Activated CD4-positive, alpha-beta T cell treated with anti-CD3 and anti-CD28 coated beads for 48 hours (primary cell): ENCODE results near the gene SF3B2.
"Not testable (repeated sequence)": the region's sequence is repeated elsewhere in the genome, so short reads cannot be mapped to it uniquely, and the experiment has no call there.

Experiments used
- DNase-seq: peaks from one replicate; pipeline ENCODE4 v3.0.0-alpha.2; 2020

Gene SF3B2

GRCh38 chr11:66078949-66079348 lies 26.8 kb downstream of the SF3B2 start:
- not testable (repeated sequence) for DNase-seq

- DNase-seq: peak; percentile 76
Observed at GRCh38 chr11:66080055-66080817, 28.1 kb downstream of the SF3B2 start.

GRCh38 chr11:66081505-66081904 lies 29.3 kb downstream of the SF3B2 start:
- DNase-seq: peak; percentile 76

- no peak for DNase-seq
Observed at GRCh38 chr11:66082946-66083698, 31.0 kb downstream of the SF3B2 start.

- no peak for DNase-seq
Observed at GRCh38 chr11:66083767-66084166, 31.6 kb downstream of the SF3B2 start.

GRCh38 chr11:66084821-66085475 lies 32.8 kb downstream of the SF3B2 start:
- DNase-seq: no peak

GRCh38 chr11:66087148-66087908 lies 35.2 kb downstream of the SF3B2 start:
- no peak for DNase-seq

GRCh38 chr11:66089067-66089466 lies 36.9 kb downstream of the SF3B2 start:
- DNase-seq: no peak

- DNase-seq: no peak
Observed at GRCh38 chr11:66090288-66090687, 38.1 kb downstream of the SF3B2 start.

GRCh38 chr11:66092125-66092524 lies 40.0 kb downstream of the SF3B2 start:
- DNase-seq: not testable (repeated sequence)

- DNase-seq: not testable (repeated sequence)
Observed at GRCh38 chr11:66099746-66100145, 47.6 kb downstream of the SF3B2 start.

- DNase-seq: peak; percentile 73
Observed at GRCh38 chr11:66100272-66101065, 48.3 kb downstream of the SF3B2 start.

- DNase-seq: no peak
Observed at GRCh38 chr11:66101066-66101464, 48.9 kb downstream of the SF3B2 start.

GRCh38 chr11:66104057-66104638 lies 52.0 kb downstream of the SF3B2 start:
- DNase-seq: no peak

GRCh38 chr11:66106786-66107599 lies 54.8 kb downstream of the SF3B2 start:
- DNase-seq: peak; percentile 37

- DNase-seq: no peak
Observed at GRCh38 chr11:66107600-66108510, 55.7 kb downstream of the SF3B2 start.

GRCh38 chr11:66109294-66109693 lies 57.1 kb downstream of the SF3B2 start:
- no peak for DNase-seq

GRCh38 chr11:66111158-66111557 lies 59.0 kb downstream of the SF3B2 start:
- no peak for DNase-seq

GRCh38 chr11:66112041-66112491 lies 59.9 kb downstream of the SF3B2 start:
- no peak for DNase-seq
